Measurements from ENCODE around the gene DPH6.
"Not testable (repeated sequence)": the region's sequence is repeated elsewhere in the genome, so short reads cannot be mapped to it uniquely, and the experiment has no call there.

Gene DPH6

DNA sequence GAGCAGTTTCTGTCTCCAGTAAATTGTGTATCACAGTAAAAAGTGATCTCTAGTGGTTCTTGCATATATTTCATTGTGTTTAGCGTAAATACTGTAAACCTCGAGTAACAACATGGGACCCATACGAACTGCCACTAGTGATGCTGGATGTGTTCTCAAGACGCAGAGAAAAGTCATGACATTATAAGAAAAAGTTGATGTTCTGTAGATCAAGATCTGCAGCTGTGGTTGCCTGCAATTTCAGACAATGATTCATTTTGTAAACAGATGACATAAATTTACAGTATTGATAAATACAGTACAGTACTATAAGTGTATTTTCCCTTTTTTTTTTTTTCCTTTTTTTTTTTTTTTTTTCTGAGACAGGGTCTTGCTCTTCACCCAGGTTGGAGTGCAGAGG lies 100.1 kb downstream of the DPH6 start:
- Histone ChIP-seq H3K4me3 (ENCODE audit: low read length) (no peak overlapping the region), H3K9me3 (ENCODE audit: insufficient read depth, low read depth, low read length) (no peaks in the 10 kb centered on the region; the same call in 1 of the 2 replicates), H3K27ac (ENCODE audit: low read length) (no peak overlapping the region), H3K9ac (ENCODE audit: low read depth, low read length) (no peak overlapping the region), H3K36me3 (ENCODE audit: insufficient read depth, low read depth, low read length) (no peaks in the 10 kb centered on the region), H3K27me3 (ENCODE audit: insufficient read depth, low read length) (no peaks in the 10 kb centered on the region), H3K4me1 (ENCODE audit: insufficient read depth, low read length) (peaks cover 7% of the 10 kb centered on the region; the same call in 1 of the 2 replicates)

- Histone ChIP-seq H3K27me3 (ENCODE audit: insufficient read depth, low read length) (no peaks in the 10 kb centered on the region), H3K4me1 (ENCODE audit: insufficient read depth, low read length) (peaks cover 7% of the 10 kb centered on the region; the same call in 1 of the 2 replicates), H3K4me3 (ENCODE audit: low read length) (no peak overlapping the region), H3K27ac (ENCODE audit: low read length) (no peak overlapping the region), H3K9ac (ENCODE audit: low read depth, low read length) (no peak overlapping the region), H3K9me3 (ENCODE audit: insufficient read depth, low read depth, low read length) (no peaks in the 10 kb centered on the region; the same call in 1 of the 2 replicates), H3K36me3 (ENCODE audit: insufficient read depth, low read depth, low read length) (no peaks in the 10 kb centered on the region)
Observed at GRCh38 chr15:35444557-35445204, 101.3 kb downstream of the DPH6 start.

DNA sequence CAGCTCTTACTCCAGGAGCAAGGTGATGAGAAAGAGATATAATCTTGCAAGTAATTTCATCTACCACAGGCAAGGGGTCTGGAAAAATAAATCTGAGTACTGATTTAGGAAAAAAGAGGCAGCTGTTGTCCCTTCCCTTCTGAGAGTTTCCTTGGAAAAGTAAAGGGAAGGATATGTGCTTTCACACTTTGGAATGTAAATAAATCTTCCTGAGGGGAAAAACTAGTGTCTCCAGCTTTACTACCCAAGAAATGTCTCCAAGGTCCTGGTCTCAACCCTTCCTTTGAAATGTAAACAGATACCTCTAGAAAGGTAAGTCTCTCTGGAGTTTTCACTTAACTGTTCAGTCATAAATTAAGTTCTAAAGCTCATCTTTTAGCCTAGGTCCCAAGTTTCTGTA lies 102.6 kb downstream of the DPH6 start:
- no peaks in the 10 kb centered on the region; the same call in 1 of the 2 replicates for H3K9me3 ChIP-seq (ENCODE audit: insufficient read depth, low read depth, low read length)
- H3K9ac ChIP-seq (ENCODE audit: low read depth, low read length), result no peak overlapping the region
- H3K27me3 ChIP-seq (ENCODE audit: insufficient read depth, low read length), result no peaks in the 10 kb centered on the region
- peaks cover 7% of the 10 kb centered on the region; the same call in 1 of the 2 replicates for H3K4me1 ChIP-seq (ENCODE audit: insufficient read depth, low read length)
- H3K4me3 ChIP-seq (ENCODE audit: low read length), result no peak overlapping the region
- no peaks in the 10 kb centered on the region for H3K36me3 ChIP-seq (ENCODE audit: insufficient read depth, low read depth, low read length)
- H3K27ac ChIP-seq (ENCODE audit: low read length), result no peak overlapping the region

- Histone ChIP-seq H3K9me3 (ENCODE audit: insufficient read depth, low read depth, low read length) (no peaks in the 10 kb centered on the region; the same call in 1 of the 2 replicates), H3K27ac (ENCODE audit: low read length) (no peak overlapping the region), H3K4me1 (ENCODE audit: insufficient read depth, low read length) (peaks cover 7% of the 10 kb centered on the region; the same call in 1 of the 2 replicates), H3K4me3 (ENCODE audit: low read length) (no peak overlapping the region), H3K27me3 (ENCODE audit: insufficient read depth, low read length) (no peaks in the 10 kb centered on the region), H3K36me3 (ENCODE audit: insufficient read depth, low read depth, low read length) (no peaks in the 10 kb centered on the region), H3K9ac (ENCODE audit: low read depth, low read length) (no peak overlapping the region)
Observed at GRCh38 chr15:35442742-35443141, 103.2 kb downstream of the DPH6 start.

DNA sequence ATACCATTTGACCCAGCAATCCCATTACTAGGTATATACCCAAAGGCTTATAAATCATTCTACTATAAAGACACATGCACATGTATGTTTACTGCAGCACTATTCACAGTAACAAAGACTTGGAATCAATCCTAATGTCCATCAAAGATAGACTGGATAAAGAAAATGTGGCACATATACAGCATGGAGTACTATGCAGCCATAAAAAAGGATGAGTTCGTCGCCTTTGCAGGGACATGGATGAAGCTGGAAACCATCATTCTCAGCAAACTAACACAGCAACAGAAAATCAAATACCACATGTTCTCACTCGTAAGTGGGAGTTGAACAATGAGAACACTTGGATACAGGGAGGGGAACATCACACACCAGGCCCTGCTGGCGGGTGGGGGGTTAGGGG lies 104.7 kb downstream of the DPH6 start:
- H3K9ac ChIP-seq (ENCODE audit: low read depth, low read length); H3K9me3 ChIP-seq (ENCODE audit: insufficient read depth, low read depth, low read length): not testable (repeated sequence)

DNA sequence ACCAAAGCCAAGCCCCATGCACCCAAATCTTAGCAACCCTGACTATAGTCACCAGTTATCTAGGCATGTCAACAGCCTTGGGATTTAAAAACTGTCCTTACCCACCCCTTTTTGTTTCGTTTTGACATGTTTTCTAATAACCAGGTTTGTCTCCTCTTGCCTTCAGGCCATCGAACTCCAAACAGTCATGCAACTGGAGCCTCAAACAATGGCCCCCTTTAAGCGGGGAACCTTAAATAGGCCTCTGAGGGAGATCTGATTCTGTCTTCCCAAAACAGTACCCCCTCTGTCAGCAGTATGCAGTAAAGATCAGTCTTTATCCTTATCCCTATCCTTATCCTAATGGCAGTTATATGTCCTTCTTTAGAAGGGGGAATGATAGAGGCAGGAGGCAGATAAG lies 105.7 kb downstream of the DPH6 start:
- Histone ChIP-seq H3K9ac (ENCODE audit: low read depth, low read length) (no peak overlapping the region), H3K4me1 (ENCODE audit: insufficient read depth, low read length) (peaks cover 14% of the 10 kb centered on the region), H3K27ac (ENCODE audit: low read length) (no peak overlapping the region), H3K36me3 (ENCODE audit: insufficient read depth, low read depth, low read length) (peaks cover 5% of the 10 kb centered on the region; the same call in 1 of the 2 replicates), H3K9me3 (ENCODE audit: insufficient read depth, low read depth, low read length) (peaks cover 5% of the 10 kb centered on the region; the same call in 1 of the 2 replicates), H3K4me3 (ENCODE audit: low read length) (no peak overlapping the region), H3K27me3 (ENCODE audit: insufficient read depth, low read length) (no peaks in the 10 kb centered on the region)

More for the DNA sequence above, 104.7 kb downstream of the DPH6 start:
- H3K27ac ChIP-seq (ENCODE audit: low read length); H3K4me3 ChIP-seq (ENCODE audit: low read length); H3K27me3 ChIP-seq (ENCODE audit: insufficient read depth, low read length); H3K36me3 ChIP-seq (ENCODE audit: insufficient read depth, low read depth, low read length): not testable (repeated sequence)
- H3K4me1 ChIP-seq (ENCODE audit: insufficient read depth, low read length), result peaks cover 14% of the 10 kb centered on the region

GRCh38 chr15:35439291-35439690 lies 106.7 kb downstream of the DPH6 start:
- Histone ChIP-seq H3K9ac (ENCODE audit: low read depth, low read length) (no peak overlapping the region), H3K27ac (ENCODE audit: low read length) (no peak overlapping the region), H3K4me3 (ENCODE audit: low read length) (no peak overlapping the region), H3K4me1 (ENCODE audit: insufficient read depth, low read length) (peaks cover 14% of the 10 kb centered on the region), H3K27me3 (ENCODE audit: insufficient read depth, low read length) (no peaks in the 10 kb centered on the region), H3K36me3 (ENCODE audit: insufficient read depth, low read depth, low read length) (peaks cover 5% of the 10 kb centered on the region; the same call in 1 of the 2 replicates), H3K9me3 (ENCODE audit: insufficient read depth, low read depth, low read length) (peaks cover 8% of the 10 kb centered on the region; the same call in 1 of the 2 replicates)

- peaks cover 8% of the 10 kb centered on the region; the same call in 1 of the 2 replicates for H3K9me3 ChIP-seq (ENCODE audit: insufficient read depth, low read depth, low read length)
- no peak overlapping the region for H3K9ac ChIP-seq (ENCODE audit: low read depth, low read length)
- H3K36me3 ChIP-seq (ENCODE audit: insufficient read depth, low read depth, low read length), result peaks cover 5% of the 10 kb centered on the region; the same call in 1 of the 2 replicates
- H3K4me1 ChIP-seq (ENCODE audit: insufficient read depth, low read length), result peaks cover 6% of the 10 kb centered on the region; the same call in 1 of the 2 replicates
- no peak overlapping the region for H3K27ac ChIP-seq (ENCODE audit: low read length)
- no peak overlapping the region for H3K4me3 ChIP-seq (ENCODE audit: low read length)
- H3K27me3 ChIP-seq (ENCODE audit: insufficient read depth, low read length), result no peaks in the 10 kb centered on the region
Observed at GRCh38 chr15:35437157-35437556, 108.8 kb downstream of the DPH6 start.

- no peak overlapping the region for H3K27ac ChIP-seq (ENCODE audit: low read length)
- peaks cover 5% of the 10 kb centered on the region; the same call in 1 of the 2 replicates for H3K36me3 ChIP-seq (ENCODE audit: insufficient read depth, low read depth, low read length)
- H3K4me1 ChIP-seq (ENCODE audit: insufficient read depth, low read length), result peaks cover 6% of the 10 kb centered on the region; the same call in 1 of the 2 replicates
- peaks cover 8% of the 10 kb centered on the region; the same call in 1 of the 2 replicates for H3K9me3 ChIP-seq (ENCODE audit: insufficient read depth, low read depth, low read length)
- no peak overlapping the region for H3K4me3 ChIP-seq (ENCODE audit: low read length)
- no peak overlapping the region for H3K9ac ChIP-seq (ENCODE audit: low read depth, low read length)
- H3K27me3 ChIP-seq (ENCODE audit: insufficient read depth, low read length), result no peaks in the 10 kb centered on the region
Observed at GRCh38 chr15:35436422-35436821, 109.5 kb downstream of the DPH6 start.

DNA sequence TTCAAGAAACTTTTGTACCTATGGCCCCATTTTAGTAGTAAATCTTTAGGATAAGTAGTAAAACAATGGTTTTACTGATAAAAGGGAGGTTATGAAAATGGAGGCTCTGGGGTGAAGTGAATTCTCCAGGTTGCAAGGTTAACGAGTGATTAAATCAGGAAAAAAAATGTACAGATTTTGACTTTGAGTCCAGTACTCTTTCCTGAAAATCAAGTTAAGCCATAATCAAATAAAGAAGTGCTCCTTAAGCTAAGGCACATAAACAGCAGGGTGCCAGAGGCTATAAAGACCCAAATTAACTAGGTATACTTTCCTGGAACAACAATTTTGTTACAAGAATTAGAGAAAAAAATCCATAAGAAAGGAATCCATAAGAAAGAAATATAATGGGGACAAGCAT lies 114.7 kb downstream of the DPH6 start:
- Histone ChIP-seq H3K9me3 (ENCODE audit: insufficient read depth, low read depth, low read length) (peaks cover 8% of the 10 kb centered on the region; the same call in 1 of the 2 replicates), H3K36me3 (ENCODE audit: insufficient read depth, low read depth, low read length) (peaks cover 5% of the 10 kb centered on the region; the same call in 1 of the 2 replicates), H3K9ac (ENCODE audit: low read depth, low read length) (no peak overlapping the region), H3K27ac (ENCODE audit: low read length) (no peak overlapping the region), H3K4me3 (ENCODE audit: low read length) (no peak overlapping the region), H3K4me1 (ENCODE audit: insufficient read depth, low read length) (no peaks in the 10 kb centered on the region), H3K27me3 (ENCODE audit: insufficient read depth, low read length) (no peaks in the 10 kb centered on the region)

DNA sequence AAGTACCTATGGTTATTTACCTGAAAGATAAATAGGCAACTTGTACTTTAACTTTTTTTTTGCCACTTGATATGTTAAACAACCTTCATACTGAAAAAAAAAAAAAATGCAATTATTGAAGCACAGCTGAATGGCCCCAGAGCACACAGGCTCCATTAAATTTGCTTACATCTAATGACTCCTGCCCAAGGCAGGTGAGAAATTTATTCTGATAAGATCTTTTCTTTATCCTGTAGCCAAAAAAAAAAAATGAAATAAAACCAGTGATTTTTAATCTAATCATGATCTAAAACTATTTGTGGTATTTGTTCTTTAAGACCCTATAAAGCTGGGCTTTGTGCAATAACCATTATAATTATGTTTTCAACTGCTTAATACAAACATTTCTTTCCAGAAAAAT lies 115.7 kb downstream of the DPH6 start:
- Histone ChIP-seq H3K27me3 (ENCODE audit: insufficient read depth, low read length) (no peaks in the 10 kb centered on the region), H3K36me3 (ENCODE audit: insufficient read depth, low read depth, low read length) (peaks cover under 1% of the 10 kb centered on the region; the same call in 1 of the 2 replicates), H3K4me3 (ENCODE audit: low read length) (no peak overlapping the region), H3K27ac (ENCODE audit: low read length) (no peak overlapping the region), H3K4me1 (ENCODE audit: insufficient read depth, low read length) (no peaks in the 10 kb centered on the region), H3K9ac (ENCODE audit: low read depth, low read length) (no peak overlapping the region), H3K9me3 (ENCODE audit: insufficient read depth, low read depth, low read length) (peaks cover 4% of the 10 kb centered on the region; the same call in 1 of the 2 replicates)

DNA sequence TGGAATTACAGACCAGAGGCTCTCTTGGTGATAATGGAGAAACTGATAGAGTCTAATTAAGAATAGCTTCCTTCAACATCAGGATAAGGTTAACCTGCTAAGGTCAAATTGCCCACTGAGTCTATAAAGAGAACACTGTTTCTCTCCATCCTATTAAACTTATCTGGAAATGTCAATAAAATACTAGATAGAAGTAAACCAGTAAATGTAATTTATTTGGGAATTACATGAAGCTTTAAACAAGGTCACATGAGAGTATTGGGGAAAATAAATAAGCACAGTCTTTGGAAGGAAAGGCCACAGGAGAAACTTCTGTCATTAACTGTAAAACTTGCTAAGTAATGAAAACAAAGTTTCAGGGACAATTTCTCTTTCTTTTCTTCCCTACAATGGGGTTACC lies 118.5 kb downstream of the DPH6 start:
- no peaks in the 10 kb centered on the region for H3K36me3 ChIP-seq (ENCODE audit: insufficient read depth, low read depth, low read length)
- H3K9ac ChIP-seq (ENCODE audit: low read depth, low read length), result no peak overlapping the region
- H3K4me1 ChIP-seq (ENCODE audit: insufficient read depth, low read length), result no peaks in the 10 kb centered on the region
- no peak overlapping the region for H3K4me3 ChIP-seq (ENCODE audit: low read length)
- H3K9me3 ChIP-seq (ENCODE audit: insufficient read depth, low read depth, low read length), result no peaks in the 10 kb centered on the region
- no peak overlapping the region for H3K27ac ChIP-seq (ENCODE audit: low read length)
- no peaks in the 10 kb centered on the region for H3K27me3 ChIP-seq (ENCODE audit: insufficient read depth, low read length)
